Epithelial cell of proximal tubule (primary cell): Measurements from ENCODE around the gene SSPN. TPM values are rescaled to one million over a fixed set of nuclear protein-coding genes. Genes with fewer than 3 reads are reported as not detected.
A peak's percentile ranks its signal among the peaks of the same experiment; 100 is the strongest.

Source experiments
- DNase-seq: peaks from one replicate; pipeline ENCODE4 v3.0.0-alpha.2; 2011; ENCODE audit warnings: low read depth
- H3K4me3 ChIP-seq: 2 replicates; pipeline ENCODE4 v1.5.1; 2011; ENCODE audit warnings: low read depth, mild to moderate bottlenecking, low read length
- total RNA-seq: library from RNA; depleted of rRNA; stranded (reverse); fragments of >200 nt; gene quantifications from 2 replicates; pipeline ENCODE4 v1.2.3, GENCODE V29; 2015
- TF ChIP-seq, protein P1 (sequence below): conservative IDR thresholded peaks from 2 replicates; pipeline ENCODE4 v1.5.1; 2012; ENCODE audit warnings: low read depth, mild to moderate bottlenecking, low read length

Gene SSPN
- total RNA-seq, 1 donor from 2014 or later, result 1.6 TPM

DNA sequence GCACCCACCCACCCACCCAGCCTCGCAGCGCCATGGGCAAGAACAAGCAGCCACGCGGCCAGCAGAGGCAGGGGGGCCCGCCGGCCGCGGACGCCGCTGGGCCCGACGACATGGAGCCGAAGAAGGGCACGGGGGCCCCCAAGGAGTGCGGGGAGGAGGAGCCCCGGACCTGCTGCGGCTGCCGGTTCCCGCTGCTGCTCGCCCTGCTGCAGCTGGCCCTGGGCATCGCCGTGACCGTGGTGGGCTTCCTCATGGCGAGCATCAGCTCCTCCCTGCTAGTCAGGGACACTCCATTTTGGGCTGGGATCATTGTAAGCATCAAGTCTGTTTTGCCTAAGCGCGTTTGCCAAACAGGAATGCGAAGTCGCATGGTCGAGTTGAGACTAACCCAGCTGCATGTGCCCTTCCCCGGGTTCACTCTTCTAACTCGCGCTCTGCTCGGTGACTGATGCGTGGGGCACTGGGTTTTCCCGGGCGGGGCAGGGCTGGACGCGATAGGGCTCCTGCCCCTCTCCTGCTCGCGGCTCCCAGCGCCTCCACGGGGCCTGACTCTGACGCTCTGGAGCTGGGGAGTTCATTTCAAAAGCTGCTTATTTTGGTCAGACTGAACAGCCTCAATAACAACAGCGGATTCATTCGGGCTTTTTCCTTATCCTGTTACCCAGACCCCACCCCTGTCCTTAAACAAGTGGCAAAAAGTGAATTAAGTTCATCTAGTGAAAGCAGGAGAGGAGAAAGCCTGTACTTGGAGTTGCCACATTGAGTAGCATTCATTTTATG, 458 bp downstream of the SSPN start:
- peak overlapping the region; percentile 60 for H3K4me3 ChIP-seq
- DNase-seq, result no peak
- TF ChIP-seq, protein P1, sequence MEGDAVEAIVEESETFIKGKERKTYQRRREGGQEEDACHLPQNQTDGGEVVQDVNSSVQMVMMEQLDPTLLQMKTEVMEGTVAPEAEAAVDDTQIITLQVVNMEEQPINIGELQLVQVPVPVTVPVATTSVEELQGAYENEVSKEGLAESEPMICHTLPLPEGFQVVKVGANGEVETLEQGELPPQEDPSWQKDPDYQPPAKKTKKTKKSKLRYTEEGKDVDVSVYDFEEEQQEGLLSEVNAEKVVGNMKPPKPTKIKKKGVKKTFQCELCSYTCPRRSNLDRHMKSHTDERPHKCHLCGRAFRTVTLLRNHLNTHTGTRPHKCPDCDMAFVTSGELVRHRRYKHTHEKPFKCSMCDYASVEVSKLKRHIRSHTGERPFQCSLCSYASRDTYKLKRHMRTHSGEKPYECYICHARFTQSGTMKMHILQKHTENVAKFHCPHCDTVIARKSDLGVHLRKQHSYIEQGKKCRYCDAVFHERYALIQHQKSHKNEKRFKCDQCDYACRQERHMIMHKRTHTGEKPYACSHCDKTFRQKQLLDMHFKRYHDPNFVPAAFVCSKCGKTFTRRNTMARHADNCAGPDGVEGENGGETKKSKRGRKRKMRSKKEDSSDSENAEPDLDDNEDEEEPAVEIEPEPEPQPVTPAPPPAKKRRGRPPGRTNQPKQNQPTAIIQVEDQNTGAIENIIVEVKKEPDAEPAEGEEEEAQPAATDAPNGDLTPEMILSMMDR, result no peak

DNA sequence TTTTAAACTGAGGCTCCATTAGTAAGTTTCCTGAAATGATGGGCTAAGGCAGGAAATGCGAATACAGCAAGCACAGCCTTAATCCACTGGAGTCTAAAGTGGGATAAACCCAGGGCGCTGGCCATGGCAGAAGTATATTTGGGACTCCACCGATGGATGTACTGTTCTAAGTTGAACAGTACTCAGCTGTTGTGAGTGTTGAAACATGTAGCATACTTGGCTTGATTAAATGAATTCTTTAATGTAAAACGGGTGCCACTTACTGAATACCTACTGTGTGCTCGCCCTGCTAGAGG, 996 bp downstream of the SSPN start:
- peak overlapping the region; percentile 60 for H3K4me3 ChIP-seq
- TF ChIP-seq, protein P1, result no peak
- DNase-seq, result no peak

DNA sequence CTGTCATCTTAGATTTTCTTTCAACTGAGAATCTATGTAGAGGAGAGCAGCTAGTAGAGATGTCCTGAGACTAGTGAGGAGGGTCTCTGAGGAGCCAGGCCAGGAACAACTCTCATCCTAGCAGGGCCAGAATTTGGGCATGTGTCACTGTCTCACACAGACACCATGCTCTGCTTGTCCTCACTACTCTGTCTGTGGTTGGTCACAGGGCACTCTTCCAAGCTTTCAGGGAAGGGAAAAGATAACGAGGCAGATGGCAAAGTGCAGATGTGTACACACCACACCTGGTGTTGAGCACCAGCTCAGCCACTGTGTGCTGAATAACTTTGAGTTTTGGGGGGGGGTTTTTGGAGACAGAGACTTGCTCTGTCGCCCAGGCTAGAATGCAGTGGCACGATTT, 2.5 kb downstream of the SSPN start:
- TF ChIP-seq, protein P1, result no peak
- H3K4me3 ChIP-seq, result no peak overlapping the region
- DNase-seq, result no peak

DNA sequence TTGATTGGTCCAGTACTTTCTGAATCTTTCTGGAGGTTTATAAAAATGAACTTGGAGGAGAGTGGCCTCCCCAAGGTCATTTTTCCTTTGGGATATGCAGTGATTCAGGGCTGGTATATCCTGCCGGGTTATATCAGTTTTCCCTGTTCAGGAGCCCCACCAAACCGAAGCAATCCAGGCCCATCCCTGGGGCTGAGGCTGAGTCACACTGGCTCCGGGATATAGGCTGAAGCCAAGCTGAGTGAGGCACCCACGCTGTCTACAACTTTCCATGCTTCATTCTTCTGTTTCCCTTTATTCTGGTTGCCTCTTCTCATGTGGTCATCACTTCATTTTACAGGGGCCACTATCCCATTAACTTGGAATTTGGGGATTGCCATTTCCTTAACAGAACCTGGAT, 3.4 kb downstream of the SSPN start:
- no peak overlapping the region for H3K4me3 ChIP-seq
- TF ChIP-seq, protein P1, result no peak
- DNase-seq, result no peak

DNA sequence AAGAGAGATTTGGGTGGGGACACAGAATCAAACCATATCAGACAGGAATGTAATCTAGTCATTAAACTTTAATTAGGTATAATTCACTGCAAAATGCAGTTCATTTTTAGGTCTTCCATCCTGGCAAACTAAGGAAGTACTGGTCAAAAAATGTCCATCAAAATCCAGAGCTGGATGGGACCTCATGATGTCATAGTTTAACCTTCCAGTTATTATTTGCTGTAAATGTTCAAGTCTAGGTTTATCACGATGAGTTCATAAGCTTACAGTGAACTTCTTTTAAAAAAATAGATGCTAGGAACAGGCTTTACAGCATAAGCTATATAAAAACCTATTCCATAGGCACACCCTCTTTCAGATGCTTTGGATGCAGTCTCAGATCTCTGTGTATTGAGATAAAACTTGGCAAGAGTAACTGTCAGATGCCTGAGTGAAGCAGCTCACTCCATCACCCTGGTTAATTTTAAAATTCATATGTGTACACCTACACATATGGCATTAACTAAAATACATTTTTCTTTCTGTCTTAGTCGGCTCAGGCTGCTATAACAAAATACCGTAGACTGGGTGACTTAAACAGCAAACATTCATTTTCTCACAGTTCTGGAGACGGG, 7.9 kb downstream of the SSPN start:
- TF ChIP-seq, protein P1, result no peak
- H3K4me3 ChIP-seq, result no peak overlapping the region
- no peak for DNase-seq

DNA sequence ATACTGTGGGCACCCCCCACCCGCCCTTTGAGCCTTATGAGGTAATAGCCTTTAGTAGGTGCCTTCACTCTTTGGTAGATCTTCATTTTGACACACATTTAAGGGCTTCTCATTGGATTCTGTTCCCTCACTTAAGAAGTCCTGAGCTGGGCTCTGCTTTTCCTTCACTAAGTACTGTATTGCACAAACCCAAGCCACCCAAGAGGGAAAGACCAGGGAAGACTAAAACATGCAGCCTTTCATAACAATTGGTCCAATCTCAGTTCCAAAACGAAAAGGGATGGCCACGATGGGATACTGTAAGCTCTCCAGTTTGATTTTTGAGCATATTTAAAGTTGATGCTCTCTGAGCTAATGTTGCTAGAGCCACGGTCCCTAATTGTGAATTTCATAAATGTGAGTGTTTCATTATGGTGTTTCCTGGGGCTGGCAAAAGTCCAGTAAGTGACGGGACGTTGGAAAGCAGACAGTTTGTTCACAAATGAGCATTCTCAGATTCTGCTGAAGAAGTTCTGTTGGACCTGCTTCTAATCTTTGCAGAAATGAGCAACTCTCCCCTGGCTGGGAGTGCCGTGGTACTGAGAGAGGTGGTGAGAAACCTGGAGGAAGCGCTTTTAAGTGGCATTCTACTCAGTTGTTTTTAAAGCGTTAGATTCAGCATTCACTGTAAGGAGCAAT, 9.4 kb downstream of the SSPN start:
- H3K4me3 ChIP-seq, result no peak overlapping the region
- TF ChIP-seq, protein P1, result no peak
- no peak for DNase-seq
